RPMI7951 (cell line): ENCODE results near the gene APRT. TPM values are rescaled to one million over a fixed set of nuclear protein-coding genes. Genes with fewer than 3 reads are reported as not detected.

Source experiments
- DNase-seq: peaks from one replicate; pipeline ENCODE4 v3.0.0-alpha.2; 2012; ENCODE audit warnings: low read depth
- total RNA-seq: library from RNA; depleted of rRNA; stranded (reverse); fragments of >200 nt; shearing (Covaris generic); gene quantifications from 2 replicates; pipeline ENCODE4 v1.2.3, GENCODE V29; 2014

APRT gene
- total RNA-seq, 1 experiment from 2014 or later = 122 TPM

DNA sequence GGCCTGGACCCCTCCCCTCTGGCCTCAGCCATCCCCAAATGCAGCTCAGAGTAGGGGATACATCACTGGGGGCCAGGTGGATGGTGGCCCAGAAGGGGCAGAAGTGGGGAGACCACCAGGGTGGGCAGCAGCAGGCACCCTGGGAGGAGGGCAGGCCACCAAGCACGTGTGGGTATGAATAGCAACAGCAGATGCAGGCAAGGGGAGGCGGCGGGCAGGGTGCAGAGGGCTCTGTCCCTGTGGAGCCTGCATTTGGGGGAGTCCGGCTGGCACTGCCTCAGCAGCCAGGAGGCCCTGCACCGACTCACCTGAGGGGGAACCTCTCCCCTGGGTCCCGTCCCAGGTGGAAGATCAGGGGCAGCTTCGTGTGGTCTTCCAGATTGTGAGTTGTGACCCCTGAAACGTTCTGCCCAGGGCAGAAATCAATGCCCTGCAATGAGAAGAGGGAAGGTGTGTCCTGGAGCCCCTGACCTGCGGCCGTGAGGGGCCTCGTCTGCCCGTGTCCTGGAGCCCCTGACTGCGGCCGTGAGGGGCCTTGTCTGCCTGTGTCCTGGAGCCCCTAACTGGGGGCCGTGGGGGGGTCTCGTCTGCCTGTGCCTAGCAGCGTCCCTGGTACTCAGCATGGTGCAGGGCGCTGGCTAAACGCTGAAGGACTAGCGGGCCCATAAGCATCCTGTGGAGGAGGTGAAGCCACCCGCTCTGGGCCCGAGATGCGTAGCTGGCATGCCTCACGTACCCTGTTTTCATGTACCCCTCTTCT, 10.7 kb upstream of the APRT start:
- DNase-seq = no peak

DNA sequence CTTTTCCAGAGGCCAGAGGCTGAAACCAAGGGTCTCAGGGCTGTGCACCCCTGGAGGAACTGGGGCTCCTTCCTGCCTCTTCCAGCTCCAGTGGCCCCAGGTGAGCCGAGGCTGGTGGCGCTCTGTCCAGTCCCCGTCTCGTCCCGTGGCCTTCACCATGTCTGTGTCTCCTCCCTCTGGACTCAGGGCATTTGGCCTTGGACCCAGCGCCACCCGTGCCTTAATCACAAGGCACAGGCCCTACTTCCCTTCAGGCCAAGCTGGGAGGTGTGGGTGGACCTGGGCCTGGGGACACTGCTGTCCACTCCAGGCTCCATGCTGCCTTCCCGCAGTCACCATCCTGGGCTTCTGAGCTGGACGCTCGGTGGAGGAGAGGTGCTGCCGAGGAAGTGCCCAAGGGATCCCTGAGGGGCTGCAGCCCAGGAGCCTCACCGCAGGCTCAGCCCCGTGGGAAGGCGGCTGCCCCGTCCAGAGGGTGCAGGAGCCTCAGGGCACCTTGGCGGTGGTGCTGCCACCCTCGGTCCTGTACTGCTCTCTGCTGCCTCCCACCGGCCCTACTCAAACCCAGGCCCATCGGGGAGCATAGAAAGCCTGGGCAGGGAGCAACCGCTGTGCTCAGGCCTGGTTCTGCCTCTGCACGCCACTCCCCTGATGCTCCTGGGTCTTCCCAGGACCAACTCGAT, 9.6 kb upstream of the APRT start:
- no peak for DNase-seq

DNA sequence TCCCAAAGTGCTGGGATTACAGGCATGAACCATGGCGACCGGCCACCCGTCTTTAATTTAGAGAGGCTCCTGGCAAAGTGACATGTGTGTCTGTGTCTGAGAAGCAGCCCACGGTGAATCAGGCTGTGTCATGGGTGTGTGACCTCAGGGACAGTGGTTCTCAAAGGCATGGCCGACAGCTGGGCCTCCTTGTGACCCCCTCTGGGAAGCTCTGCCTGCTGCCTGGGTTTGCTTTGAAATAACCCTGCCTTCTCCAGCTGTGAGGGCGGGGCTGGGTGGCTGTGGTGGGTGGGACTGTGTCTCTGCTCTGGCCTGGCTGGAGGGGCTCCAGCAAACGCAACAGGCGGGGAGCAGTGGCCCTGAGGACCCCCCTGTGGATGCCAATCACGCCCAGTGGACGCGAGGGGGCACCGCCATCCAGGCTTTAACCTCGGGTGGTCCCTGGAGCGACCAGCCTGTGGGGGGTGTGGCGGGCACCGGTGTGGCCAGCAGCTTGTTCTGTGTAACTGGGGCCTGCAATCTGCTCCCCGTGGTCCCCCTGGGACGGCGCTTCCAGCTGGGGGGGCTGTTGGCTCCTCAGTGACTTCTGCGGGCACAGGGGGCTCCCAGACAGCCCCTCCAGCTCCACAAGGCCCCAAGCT, 8.8 kb upstream of the APRT start:
- DNase-seq = no peak

DNA sequence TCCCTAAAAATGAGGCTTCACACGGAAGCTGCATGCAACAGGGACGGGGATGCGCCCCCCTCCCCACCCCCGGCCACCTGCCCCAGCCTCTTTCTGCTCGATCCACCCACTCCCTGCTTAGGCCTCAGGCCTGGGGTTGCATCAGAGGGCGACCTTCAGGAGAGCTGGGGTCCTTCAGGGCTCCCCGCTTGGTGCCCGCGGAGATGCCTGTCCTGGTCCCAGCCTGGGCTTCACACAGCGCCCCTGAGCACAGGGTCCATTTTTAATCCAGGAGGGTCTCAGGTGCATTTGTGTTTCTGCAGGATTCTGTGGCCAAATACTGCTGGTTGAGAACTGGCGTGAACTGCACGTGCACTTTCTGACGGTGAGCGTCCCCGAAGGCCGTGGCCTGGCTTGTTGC, 7.4 kb upstream of the APRT start:
- no peak for DNase-seq

DNA sequence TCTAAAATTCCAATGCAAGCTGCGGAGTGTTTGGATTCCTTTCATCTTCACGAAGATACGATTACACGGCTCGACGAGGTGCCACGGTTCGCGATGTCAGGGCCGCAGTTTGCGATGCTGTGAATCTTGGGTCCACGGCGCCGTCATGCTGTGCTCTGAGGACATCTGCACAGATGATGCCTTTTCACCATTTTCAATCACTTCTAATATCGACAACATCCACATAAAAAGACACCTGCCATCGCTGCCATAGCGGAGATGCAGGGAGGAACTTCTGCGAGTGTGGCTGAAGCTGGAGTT, 6.8 kb upstream of the APRT start:
- DNase-seq = no peak

DNA sequence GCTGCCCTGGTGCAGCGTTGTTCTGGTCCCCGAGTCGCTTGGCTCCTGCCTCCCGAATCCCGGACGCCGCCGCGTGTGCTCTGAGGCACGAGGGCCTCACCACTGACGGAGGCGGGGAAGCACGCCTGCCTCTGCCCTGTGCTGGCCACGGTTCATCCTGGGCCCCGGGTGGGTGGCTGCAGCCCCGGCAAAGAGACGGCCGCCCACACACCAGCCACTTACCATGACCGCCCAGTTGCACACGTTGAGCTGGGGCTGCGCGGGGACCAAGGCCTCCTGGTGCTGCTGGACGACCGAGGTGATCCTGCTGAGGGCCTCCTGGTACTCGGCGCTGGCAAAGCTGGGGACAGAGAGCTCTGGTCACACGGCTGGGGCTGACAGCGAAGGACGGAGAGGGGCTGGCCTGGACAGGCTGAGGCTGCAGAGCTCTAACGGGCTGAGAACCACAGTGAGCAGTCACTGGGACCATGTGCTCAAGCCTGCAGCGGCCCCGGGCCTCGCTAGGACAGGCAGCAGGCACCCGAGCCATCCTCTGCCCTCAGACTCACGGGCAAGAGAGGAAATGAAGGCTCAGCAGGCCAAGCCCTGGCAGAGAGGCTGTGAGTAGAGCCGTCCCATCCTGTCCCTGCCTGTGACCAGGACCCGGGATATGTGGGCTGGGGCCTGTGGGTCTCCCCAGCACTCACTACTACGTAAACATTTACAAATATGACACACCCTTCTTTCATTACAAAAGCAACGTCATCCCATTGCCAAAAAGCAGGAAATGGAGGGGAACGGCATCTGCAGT, 6.3 kb upstream of the APRT start:
- DNase-seq = no peak

DNA sequence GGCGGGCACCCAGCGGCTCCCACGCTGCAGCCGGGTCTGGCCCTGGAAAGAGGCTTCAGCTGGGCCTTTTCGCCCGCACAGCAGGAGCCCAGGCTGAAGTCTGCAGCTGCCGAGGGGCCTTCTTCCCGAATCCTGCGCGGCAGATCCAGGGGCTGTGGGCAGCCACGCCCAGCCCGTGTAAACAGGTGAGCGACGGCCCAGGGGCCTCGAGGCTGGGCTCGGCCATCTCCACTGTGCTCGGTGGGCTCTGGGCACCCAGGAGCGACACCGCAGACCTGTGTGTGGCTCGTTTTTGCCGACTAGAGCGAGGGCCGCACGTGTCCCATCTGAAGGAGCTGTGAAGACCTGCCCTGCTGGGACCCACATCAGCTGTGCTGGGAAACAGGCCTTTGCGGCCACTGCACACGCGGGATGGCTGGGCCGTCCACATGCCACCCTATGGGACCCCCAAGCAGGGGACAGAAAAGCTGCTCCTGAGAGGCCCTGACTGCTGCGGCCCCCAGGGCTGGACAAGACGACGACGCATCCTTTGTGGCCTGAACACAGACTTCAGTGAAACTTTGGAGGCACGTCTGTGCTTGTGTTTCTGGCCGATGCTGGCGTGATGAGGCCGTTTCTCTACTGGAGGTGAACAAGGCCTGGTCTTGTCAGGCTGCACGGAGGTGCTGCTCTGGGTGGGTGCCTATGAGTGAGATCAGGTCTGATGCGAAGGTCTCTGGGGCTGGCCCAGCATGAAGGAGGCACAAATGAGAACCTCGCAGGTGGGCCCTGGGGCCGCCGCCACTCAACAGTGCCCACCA, 5.2 kb upstream of the APRT start:
- DNase-seq = no peak

DNA sequence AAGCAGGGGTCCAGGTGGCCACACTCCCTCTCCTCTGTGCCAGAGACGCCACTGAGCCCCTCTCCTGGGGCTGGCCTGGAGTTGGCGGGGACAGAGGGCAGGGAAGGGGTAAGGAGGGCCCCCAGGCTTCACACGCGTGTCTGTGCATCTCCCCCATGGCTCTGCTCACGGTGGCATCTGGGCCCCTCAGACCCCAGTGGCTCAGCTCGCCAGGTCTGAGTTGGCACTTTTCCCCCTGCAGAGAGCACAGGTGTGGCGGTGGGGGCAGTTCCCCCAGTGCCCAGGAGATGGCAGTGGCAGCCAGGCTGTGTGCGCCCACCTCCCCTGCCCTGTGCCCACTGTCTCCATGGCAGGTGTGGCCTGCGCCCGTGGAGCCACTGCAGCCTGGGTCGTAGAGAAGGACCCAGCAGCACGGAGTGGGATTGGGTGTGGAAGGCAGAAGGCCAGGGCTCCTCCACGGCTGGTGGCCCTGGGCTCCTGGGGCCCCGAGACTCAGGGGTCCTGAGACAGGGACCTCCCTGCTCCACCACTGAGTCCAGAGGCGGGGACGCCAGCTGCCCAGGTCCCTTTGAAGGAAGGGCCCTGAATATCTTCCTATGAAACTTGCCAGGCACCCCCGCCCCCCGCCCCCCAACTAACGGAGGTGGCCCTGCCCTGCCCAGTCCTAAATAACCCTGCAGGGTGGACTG, 4.3 kb upstream of the APRT start:
- DNase-seq = no peak

DNA sequence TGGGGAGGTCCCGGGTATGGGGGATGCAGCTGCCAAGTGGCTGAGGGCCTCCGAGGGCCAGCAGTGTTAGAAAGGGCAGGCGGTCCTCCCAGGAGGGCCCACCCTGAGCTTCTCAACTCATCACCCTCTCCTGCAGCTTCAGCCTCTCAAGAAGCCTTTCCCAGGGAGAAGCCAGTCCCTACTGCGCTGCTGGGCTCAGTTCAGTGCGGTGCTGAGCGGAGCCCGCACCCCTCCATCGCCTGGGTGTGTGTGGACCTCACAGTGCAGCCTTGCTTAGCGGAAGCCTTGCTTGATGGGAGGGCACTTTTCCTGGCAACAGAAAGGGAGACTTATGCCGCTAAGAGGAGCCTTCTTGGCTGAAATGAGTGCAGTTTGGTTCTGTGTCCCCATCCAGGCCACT, 3.5 kb upstream of the APRT start:
- no peak for DNase-seq

DNA sequence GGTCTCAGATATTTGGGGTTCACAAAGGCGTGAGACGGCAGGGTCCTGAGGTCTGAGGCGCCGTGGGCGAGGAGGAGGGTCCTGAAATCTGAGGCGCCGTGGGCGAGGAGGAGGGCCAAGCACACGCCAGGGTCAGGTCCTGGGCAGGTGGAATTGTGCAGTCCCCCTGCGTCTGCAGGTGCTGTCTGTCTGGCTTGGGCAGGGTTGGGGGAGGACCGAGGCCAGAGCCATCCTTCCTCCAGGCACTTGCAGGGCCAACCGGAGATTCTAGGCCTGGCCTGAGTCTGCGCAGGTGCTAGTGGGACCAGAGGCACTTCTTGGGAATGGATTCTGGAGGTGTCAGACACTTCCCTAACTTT, 2.4 kb upstream of the APRT start:
- DNase-seq = no peak

DNA sequence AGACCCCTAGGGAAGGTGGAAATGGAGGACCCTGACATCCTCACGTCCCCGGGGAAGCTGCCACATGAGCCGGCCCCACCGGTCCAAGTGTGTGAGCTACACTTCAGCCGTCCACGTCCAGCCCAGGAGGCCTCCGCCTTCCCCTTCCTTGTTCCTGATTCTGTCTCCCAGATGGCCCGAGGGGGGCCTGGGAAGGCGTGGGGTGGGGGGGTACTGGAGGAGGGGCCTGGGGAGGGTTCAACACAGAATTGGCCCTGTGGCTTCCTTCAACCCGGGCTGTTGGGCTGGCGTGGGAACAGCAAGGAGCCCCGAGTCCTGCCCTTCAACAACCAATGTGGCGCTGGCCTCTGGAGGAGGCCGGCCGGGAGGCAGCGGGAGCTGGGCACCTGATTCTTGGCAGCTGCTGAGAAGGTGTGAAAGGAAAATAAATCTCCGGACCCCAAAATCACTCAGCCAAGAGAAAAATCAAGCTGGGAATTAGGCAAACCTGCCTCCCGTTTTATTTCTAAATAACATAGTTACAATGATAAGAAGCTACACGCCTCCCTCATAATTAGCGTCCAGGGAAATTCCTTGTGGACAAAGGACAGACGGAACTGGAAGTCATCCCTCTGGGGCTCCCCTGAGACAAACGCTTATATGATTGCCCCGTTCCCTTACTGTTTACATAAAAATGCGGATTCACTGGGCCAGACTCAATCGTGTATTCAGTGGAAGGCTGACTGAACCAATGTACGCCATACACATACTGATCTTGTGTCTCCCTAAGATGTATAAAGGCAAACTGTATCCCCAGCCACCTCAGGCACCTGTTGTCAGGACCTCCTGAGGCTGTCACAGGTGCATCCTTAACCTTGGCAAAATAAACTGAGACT, 1.8 kb upstream of the APRT start:
- no peak for DNase-seq

DNA sequence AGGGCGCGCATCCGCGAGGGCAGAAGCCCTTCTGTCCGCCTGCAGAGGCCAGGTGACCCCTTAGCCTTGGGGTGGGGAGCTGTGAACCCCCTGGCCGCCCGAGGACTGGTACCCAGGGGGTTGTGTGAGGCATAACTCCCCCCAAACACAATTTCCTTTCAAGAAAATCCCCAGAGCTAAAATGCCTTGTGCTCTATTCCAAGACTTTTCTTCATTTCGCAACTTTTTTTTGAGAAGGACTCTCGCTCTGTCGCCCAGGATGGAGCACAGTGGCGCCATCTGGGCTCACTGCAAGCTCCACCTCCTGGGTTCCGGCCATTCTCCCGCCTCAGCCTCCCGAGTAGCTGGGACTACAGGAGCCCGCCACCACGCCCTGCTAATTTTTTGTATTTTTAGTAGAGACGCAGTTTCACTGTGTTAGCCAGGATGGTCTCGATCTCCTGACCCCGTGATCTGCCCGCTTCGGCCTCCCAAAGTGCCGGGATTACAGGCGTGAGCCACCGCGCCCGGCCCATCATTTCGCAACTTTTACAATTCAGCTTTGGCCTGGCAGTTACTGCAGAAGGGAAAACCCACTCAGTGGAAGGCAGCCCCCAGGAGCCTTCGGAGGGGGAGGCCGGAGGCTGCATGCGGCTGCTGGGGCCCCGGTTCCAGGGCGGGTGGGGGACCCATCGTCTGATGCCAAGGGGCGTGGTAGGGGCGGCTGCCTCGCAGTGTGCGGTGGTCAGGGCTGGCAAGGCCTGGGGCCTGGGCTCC, 963 bp upstream of the APRT start:
- DNase-seq = peak; percentile 51

DNA sequence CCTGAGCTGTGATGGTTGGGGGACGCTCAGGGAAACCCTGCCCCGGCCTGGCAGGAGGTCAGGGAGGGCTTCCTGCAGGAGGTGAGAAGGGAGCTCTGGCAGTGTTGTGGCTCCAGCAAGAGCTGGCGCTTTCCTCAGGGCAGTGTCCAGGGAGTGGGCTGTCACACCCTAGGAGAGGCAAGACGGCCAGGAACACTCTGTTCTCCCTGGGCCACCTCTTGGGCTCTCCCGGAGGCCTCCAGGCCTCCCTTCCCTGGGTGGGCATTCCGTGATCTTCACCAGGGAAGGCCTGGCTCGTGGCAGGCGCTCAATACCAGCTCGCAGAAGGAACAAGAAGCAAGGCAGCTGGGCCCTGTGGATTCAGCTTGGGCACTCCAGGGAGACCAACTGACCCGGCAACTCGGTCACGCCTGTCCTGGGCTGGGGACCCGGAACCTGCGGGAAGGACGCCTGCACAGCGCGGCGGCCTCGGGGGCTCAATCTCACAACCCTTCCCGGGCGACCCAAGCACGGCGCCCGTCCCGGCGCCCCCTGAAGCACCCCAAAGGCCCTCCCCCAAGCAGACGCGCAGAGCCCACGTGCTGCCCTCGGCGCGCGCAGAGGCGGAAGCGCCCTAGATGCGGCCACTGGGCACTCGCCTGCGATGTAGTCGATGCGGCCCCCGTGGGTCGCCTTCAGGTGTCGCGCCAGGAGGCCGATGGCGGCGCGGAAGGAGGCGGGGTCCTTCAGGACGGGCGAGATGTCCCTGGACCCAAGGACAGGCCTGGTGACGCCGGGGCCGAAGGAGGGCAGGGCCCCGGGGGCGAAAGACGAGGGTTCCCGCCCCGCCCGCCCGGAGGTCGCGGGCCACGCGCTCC, 588 bp downstream of the APRT start:
- DNase-seq = peak; percentile 79

DNA sequence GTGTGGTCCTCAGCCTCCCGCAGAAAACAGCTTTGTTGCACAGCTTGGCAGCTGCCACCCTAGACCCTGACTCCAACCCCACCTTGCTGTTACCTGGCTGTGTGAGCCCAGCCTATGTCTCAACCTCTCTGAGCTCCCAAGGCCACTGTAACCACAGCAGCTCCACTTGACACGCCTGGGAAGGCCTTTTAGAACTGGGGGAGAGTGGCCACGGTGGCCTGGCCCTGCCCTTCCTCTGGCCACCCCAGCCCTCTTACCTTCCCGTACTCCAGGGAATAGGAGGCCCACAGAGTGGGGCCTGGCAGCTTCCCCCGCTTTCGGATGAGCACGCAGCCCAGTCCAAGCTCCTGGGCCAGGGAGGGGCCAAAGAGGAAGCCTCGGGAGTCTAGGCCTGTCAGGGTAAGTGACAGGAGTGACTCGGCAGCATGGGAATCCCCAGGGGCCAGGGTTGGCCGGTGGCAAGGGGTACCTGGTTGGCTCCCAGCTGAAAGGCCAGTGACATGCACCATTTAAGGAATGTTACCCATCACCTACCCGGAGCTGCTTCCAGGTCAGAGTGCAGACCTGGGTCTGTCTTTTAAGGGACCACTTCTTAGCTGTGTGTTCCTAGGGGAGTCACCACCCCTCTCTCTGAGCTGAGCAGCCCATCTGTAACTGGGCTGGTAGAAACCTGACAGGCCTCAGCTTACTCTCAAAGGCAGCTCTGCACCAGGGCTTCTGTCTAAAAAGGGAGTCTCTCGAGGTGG, 1.4 kb downstream of the APRT start:
- DNase-seq = no peak

DNA sequence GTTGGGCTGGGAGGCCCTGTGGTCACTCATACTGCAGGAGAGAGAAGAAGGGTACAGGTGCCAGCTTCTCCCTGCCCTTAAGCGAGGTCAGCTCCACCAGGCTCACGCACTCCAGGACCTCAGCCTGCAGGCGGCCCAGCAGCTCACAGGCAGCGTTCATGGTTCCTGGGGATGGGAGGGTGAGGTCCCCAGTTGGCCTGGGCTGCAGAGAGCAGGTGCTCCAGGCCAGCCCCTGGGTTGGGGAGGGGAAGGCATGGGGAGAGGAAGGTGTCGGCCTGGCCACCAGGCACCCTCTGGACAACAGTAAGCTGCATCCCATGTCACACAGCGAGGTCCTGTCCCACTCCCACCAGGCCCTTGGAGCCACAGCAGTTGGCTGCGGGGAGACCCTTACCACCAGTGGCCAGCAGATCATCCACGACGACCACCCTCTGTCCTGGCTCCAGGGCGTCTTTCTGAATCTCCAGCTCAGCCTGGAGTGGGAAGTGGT, 2.0 kb downstream of the APRT start:
- DNase-seq = no peak

DNA sequence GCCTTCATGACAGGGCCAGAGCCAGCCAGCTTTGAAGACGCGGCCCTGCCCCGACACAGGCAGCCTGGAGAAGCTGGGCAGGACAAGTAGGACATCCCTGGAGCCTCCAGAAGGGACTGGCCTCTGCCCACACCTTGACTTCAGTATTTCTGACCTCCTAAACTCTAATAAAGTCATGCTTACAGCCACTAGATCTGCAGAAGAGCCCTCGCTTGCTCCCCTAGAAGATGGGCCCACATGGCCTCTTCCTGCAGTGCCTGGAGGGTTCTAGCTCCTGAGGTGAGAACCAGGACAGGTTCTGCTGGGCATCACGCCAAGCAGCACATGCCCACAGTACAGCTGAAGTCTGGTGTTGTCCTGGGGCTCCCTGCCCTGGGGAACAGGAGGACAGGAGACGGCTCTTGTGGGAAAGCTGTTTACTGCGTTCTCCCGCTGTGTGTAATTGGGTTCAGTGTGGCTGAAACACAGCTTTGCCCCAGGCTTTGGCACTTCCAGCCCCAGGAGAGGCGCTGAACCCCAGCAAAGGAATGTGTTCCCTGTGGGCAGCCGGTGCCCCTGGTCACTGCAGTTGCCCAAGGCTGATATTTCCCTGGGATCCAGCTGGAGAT, 2.6 kb downstream of the APRT start:
- peak; percentile 45 for DNase-seq
